GM21390 (cell line): Measurements from ENCODE around the gene PPARG.
"Not testable (repeated sequence)": the region's sequence is repeated elsewhere in the genome, so short reads cannot be mapped to it uniquely, and the experiment has no call there.

Experiments
- ATAC-seq: cut with Tn5 transposase; IDR thresholded peaks from one replicate; pipeline ENCODE4 v1.9.1; 2021; ENCODE audit not compliant: unreplicated experiment

Gene PPARG

GRCh38 chr3:12456441-12456840, 167.6 kb downstream of the PPARG start:
- no peak for ATAC-seq

DNA sequence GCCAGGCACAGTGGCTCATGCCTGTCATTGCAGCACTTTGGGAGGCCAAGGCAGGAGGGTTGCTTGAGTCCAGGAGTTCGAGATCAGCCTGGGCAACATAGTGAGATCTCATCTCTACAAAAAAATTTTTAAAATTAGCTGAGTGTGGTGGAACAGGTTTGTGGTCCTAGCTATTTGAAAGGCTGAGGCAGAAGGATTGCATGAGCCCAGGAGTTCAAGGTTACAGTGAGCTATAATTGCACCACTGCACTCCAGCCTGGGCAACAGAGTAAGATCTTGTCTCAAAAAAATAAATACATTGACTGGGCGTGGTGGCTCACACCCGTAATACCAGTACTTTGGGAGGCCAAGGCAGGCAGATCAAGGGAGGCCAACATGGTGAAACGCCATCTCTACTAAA, 168.5 kb downstream of the PPARG start:
- ATAC-seq, result not testable (repeated sequence)

DNA sequence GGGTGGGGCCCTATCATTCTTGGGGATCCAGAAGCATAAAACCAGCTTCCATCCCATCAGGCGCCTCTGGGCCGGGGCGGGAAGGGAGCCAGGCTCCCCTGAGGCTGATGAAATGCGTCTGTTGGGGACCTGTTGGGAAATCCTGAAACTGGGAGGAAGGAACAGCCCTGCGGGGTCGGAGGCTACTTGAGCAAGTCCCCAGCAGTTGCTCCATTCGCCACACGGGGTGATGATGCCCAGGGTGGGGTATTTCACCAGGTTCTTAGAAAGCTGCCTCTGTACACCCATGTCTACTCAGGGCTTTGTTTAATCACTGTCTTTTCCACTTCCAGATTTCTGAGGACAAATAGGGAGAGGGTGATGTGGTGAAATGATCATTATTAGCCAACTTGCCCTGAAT, 170.0 kb downstream of the PPARG start:
- no peak for ATAC-seq

DNA sequence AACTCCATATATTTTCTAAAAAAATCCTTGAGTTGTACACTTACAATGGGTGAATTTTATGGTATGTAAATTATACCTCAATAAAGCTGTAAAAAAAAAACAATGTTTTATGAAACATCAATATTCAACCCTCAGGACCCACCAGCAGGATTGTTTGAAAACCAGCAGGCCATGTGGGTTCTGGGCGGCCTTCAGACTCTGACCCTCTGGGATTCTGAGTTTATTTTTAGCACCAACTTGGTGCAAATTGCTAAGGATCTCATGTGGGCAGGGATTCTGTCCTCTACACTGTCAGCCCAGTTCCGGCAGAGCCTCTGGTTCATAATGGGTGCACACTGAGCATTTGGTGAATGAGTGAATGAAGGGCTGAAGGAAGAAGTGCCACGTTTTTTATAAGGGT, 171.3 kb downstream of the PPARG start:
- ATAC-seq, result no peak

DNA sequence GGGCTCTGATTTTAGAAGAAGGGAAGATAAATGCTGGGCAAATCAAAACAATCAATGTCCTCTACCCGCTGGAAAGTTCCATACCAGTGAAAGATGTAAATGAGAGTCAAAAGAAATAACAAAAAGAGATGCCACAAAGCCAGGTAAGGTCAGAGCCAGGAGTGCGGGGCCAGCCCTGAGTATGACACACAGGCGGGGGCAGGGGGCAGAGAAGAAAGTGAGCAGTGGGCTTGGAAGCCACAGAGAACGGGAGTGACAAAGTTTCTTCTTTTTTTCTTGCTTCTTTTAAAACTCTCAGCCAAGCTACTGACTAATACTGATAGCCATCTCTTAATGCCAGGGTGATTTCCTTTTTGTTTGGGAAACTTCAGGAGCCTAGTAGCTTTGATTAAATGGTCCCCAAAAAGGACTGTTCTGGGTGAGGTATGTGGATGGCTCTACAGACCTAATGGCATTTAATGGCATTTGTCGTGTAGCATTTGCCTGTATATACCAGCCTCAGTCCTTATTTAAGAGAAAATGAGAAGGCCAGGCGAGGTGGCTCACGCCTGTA, 172.3 kb downstream of the PPARG start:
- ATAC-seq, result no peak

DNA sequence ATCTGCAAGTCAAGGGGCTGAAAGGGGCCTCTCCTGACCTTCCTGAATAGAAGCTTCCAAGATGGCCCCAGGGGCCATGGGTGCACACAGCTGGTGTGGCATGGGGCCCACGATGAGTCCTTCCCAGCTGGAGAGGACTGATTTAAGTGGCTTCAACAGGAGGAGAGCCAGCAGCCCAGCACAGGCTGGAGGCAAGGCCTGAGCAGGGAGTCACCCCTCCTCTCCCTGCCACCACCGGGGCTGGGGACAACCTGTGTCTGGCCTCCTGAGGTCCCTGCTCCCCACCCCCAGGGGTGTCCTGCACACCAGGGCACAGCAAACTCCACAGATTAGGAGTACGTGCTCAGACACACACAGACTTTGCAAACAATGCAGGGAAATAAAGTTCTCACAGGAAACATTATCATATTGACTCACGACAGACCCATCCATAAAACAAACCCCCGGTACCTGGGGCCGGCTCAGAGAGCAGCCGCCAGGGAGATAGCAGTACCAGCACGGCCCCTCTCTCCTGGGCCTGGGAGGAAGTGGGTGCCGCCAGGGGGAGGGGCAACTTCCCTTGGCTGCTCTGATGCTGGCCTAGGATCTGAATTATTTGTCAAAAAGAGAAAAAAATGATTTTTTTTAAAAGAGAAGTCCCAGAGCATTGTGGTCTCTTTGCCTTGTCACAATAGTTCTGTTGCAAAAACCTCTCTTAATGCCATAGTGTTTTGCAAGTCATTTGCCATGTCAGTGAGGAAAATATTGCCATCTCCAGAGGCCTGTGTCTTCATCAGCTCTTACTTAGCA, 173.5 kb downstream of the PPARG start:
- no peak for ATAC-seq

GRCh38 chr3:12463686-12464085, 174.8 kb downstream of the PPARG start:
- ATAC-seq, result no peak

- ATAC-seq, result no peak
These were observed 175.3 kb downstream of the PPARG start for GRCh38 chr3:12464181-12464580.

DNA sequence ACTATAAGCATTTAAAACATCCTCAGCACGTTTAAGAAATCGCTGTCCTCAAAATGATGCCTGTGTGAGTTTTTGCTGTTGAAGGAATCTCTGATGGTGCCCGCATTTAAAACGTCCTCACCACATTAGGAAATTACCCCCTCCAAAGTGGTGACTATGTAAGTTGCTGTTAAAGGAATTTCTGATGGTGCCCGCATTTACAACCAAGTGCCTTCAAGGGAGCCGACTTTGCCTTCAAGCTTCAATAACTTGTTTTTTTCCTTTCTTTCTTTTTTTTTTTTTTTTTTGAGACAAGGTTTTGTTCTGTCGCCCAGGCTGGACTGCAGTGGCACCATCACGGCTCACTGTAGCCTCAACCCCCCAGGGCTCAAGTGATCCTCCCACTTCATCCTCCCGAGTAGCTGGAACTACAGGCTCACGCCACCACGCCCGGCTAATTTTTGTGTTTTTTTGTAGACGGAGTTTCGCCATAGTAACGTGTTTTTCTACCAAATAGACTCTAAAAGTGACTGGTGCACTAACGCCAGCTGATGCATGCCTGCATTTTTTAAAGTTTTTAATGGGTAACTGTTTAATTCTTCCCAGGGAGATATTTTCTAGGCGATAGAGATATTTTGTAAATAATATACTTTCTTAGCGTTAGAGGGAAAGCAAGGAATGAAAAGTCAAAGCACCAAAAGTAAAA, 176.4 kb downstream of the PPARG start:
- no peak for ATAC-seq

GRCh38 chr3:12465836-12466225, 177.0 kb downstream of the PPARG start:
- no peak for ATAC-seq

GRCh38 chr3:12467746-12468145, 178.9 kb downstream of the PPARG start:
- no peak for ATAC-seq

- no peak for ATAC-seq
These were observed 179.4 kb downstream of the PPARG start for GRCh38 chr3:12468276-12468675.

DNA sequence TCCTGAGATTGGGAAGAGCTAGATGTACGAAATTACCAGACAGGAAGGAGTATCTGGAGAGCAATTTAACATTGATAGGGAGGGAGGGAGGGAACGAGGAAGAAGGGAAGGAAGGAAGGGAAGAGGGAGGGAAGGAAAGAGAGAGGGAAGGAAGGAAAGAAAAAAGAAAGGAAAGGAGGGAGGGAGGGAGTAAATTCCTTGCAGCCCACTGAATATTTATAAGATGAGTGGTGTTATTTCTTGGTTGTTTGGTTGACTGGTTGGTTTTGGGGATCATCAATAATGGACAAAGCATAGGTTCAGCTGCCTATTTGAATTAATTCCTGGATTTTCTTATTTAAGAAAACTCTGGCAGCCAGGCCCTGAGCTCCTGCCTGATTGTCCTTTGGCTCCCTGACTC, 179.9 kb downstream of the PPARG start:
- no peak for ATAC-seq

DNA sequence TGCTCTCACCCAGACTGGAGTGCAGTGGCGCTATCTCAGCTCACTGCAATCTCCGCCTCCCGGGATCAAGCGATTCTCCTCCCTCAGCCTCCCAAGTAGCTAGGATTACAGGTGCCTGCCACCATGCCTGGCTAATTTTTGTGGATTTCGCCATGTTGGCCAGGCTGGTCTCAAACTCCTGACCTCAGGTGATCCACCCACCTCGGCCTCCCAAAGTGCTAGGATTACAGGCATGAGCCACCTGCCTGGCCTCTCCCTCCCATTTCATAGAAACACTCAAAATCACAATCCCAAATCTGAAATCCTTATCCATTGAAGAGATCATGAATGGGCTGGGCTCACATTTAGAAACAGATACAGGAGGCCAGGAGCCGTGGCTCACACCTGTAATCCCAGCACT, 180.4 kb downstream of the PPARG start:
- ATAC-seq, result not testable (repeated sequence)

DNA sequence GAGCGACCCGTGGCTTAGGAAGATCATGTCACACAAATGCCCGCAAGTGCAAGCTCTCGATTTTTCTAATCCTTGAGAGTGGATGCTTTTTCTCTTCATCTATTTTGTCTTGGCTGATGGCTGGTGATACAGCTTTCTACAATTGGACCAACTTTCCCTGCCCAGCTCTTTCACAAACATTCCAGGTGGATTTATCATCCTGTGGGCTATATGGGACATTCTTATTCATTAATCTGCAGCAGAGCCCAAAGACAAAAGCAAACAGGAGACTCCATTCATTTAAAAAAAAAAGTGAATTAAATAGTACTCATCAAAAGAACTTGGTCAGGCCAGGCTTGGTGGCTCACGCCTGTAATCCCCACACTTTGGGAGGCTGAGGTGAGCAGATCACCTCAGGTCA, 181.2 kb downstream of the PPARG start:
- no peak for ATAC-seq

- no peak for ATAC-seq
These were observed 181.8 kb downstream of the PPARG start for GRCh38 chr3:12470680-12471079.

- ATAC-seq, result no peak
These were observed 182.4 kb downstream of the PPARG start for GRCh38 chr3:12471241-12471640.

GRCh38 chr3:12472000-12472610, 183.2 kb downstream of the PPARG start:
- no peak for ATAC-seq

DNA sequence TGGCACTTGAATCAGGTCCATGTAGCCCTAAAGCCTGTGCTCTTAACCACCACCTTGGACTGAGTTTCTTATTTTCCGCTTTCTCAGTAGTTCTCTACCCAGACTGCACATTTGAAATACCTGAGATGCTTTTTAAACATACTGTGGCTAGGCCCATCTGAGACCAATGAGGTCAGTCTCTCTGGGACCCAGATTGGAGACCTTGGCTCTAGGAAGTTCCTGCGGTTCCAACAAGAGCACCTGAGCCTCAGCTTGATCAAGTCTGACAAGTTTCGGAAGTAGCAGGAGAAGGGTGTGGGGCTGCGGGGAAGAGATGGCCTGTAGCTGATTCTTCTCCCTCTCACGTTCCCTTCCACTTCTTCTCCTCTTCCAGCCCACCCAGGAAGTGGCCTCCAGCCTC, 183.9 kb downstream of the PPARG start:
- no peak for ATAC-seq

- no peak for ATAC-seq
These were observed 184.6 kb downstream of the PPARG start for GRCh38 chr3:12473511-12473910.

DNA sequence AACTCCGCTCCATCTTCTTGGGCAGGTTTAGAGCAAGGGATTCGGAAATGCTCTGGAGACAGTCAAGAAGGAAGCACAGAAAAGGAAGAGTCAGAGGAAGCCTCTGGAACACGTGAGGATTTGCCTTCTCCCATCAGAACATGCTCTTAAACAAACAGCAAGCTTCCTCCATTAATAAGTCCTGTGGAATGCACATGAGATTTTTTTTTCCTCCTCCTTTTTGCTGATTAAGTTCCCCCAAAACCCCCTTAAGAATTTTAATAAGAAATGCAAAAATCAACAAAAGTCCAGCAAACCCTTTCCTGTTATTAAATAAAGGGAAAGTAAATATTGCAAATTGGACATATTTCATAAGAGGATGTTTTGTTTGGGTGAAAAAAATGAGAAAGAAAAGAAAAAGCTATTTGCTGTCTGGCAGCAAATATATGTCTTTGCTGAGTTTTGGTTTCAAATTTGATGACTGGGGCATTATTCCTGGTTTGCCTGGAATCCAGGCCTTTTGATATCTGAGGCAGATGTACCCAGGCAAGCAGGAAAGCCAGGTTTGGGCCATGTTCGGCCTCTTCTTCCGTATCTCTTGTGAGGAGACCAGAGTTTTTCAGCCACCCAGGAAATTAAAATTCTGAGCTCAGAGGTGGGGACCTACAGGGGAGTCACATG, 187.5 kb downstream of the PPARG start:
- no peak for ATAC-seq
